Measurements from ENCODE around the gene PLCG2. TPM values are rescaled to one million over a fixed set of nuclear protein-coding genes. Genes with fewer than 3 reads are reported as not detected.

The PLCG2 gene
- total and polyA plus RNA-seq, 2 experiments from 2014 or later, result 0.39 TPM; not detected in 1

DNA sequence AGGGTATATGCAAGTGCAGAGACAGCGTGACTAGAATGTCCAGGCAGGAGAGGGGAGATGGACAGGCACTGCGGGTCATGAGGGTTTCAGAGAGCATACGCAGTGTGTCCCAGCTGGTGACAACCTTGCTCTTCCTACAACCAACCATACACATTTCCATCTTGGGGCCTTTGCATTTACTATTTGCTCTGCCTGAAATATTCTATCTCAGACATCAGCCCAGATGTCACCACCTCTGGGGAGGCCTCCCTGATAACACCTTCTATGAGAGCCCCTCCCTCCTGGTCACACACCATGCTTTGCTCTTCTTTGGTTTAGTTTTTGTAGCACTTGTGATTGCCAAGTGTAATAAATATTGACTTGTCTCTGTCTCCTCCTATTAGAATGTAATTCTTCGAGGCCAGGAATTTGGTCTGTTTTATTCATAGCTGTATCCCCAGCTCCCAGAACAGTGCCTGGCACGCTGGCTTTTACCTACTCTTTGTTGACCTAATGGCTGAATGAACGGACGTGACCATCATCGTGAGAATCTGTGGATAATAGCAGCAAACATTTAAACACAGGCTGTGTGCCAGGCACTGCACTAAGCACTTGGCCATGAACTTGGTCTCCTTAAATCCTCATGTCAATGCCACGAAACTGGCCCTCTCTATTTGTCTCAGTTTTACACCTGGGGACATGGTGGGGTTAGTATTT is 51.9 kb downstream of the PLCG2 start:
- H4K20me1 ChIP-seq (ENCODE audit: insufficient read depth), result no peaks in the 10 kb centered on the region
- H3K79me2 ChIP-seq (ENCODE audit: insufficient read depth), result no peaks in the 10 kb centered on the region
- in situ Hi-C loops (cut with MboI), result no loop called here
- H3K36me3 ChIP-seq (ENCODE audit: low read depth), result no peaks in the 10 kb centered on the region
- no peaks in the 10 kb centered on the region for H3K9me2 ChIP-seq (ENCODE audit: insufficient read depth)
- H2AFZ ChIP-seq, result no peak overlapping the region
- H3K27ac ChIP-seq, result no peak overlapping the region
- no peak for DNase-seq
- 0 out of 2 replicates have a peak, but pooled peaks cover 3% of the 10 kb centered on the region for H3K27me3 ChIP-seq (replicated peaks; ENCODE audit: insufficient read depth)
- no peaks in the 10 kb centered on the region for H3K4me1 ChIP-seq (ENCODE audit: insufficient read depth)
- no peak overlapping the region for H3K4me2 ChIP-seq (ENCODE audit: unreplicated experiment)
- no peaks in the 10 kb centered on the region for H3K9me3 ChIP-seq (ENCODE audit: low read depth)
- no peak overlapping the region for H3K4me3 ChIP-seq
- H3K9ac ChIP-seq, result no peak overlapping the region
- 48 to 51% methylated on average over 9 of the region's 9 CpGs for WGBS, 2 experiments (ENCODE audit: low coverage in 1 of 2, low lambda C conversion rate in 2 of 2, missing lambda C conversion rate in 2 of 2)
- H3F3A ChIP-seq (ENCODE audit: insufficient read depth), result no peaks in the 10 kb centered on the region
- TF ChIP-seq EZH2 (IDR thresholded peaks at IDR 0.05; ENCODE audit: insufficient read depth, poor library complexity, severe bottlenecking) (no peak), EZH2phosphoT487 (IDR thresholded peaks at IDR 0.05; ENCODE audit: insufficient read depth, low read depth) (no peak)

DNA sequence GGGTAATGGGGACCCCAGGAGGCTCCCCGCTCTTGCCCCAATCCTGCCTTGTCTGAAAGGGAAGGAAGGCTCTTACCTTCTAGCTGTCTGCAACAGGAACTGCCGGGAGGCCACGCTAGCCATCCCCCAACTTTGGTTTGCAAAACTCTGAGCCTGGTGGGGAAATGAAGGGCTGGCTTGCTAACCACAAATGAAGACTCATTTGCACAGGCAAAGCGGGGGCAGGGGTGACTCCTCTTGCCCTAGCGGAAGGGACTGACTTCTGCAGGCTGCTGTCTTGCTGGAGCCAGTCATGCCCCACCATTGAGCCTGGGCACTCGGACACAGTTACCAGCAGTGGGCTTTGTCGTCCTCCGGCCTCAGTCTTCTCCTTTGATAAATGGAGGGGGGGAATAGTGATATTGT is 52.6 kb downstream of the PLCG2 start:
- H3K9ac ChIP-seq, result no peak overlapping the region
- DNase-seq, result peak; percentile 19
- 0 out of 2 replicates have a peak, but pooled peaks cover 3% of the 10 kb centered on the region for H3K27me3 ChIP-seq (replicated peaks; ENCODE audit: insufficient read depth)
- in situ Hi-C loops (cut with MboI), result no loop called here
- TF ChIP-seq EZH2 (IDR thresholded peaks at IDR 0.05; ENCODE audit: insufficient read depth, poor library complexity, severe bottlenecking), result no peak
- TF ChIP-seq EZH2phosphoT487 (IDR thresholded peaks at IDR 0.05; ENCODE audit: insufficient read depth, low read depth), result no peak
- no peak overlapping the region for H3K4me3 ChIP-seq
- no peak overlapping the region for H2AFZ ChIP-seq
- no peak overlapping the region for H3K27ac ChIP-seq
- no peaks in the 10 kb centered on the region for H3K9me2 ChIP-seq (ENCODE audit: insufficient read depth)
- H3K9me3 ChIP-seq (ENCODE audit: low read depth), result no peaks in the 10 kb centered on the region
- no peaks in the 10 kb centered on the region for H3F3A ChIP-seq (ENCODE audit: insufficient read depth)
- 76 to 80% methylated on average over 8 of the region's 8 CpGs for WGBS, 2 experiments (ENCODE audit: low coverage in 1 of 2, low lambda C conversion rate in 2 of 2, missing lambda C conversion rate in 2 of 2)
- no peaks in the 10 kb centered on the region for H3K4me1 ChIP-seq (ENCODE audit: insufficient read depth)
- H4K20me1 ChIP-seq (ENCODE audit: insufficient read depth), result no peaks in the 10 kb centered on the region
- H3K79me2 ChIP-seq (ENCODE audit: insufficient read depth), result no peaks in the 10 kb centered on the region
- no peaks in the 10 kb centered on the region for H3K36me3 ChIP-seq (ENCODE audit: low read depth)
- no peak overlapping the region for H3K4me2 ChIP-seq (ENCODE audit: unreplicated experiment)

DNA sequence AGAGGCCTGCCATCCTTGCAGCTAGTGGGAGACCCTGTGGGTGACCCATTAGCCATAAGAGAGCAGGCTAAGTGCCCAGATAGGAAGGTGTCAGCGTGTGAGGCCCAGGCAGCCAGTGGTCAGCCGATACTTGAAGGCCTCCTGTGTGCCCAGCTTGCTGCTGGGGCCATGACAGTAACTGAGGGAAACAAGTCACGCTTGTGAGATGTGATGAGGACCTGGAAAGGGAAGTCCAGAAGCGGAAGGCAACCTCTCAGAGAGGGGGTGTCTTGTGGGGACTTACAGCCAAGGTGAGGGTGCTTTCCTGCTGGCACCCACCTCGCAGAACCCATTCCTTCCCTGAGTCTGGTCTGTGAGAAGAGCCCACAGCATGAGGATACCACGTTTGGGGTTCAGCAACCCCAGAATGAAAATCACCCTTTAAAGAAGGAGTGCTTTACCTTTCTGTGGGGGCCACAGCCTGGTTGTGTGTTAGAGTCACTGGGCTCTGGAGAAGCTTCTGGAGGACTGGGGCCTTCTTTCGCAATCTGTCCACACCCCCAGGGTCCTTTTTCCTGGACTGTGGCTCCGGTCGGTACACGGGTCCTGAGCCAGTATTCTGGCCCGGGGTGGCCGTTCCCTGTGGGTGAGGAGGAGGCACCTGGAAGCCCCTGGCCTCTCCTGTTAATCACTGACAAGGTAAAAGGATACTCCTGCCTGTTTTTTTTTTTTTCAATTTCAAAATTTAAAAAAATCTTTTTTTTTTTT is 53.9 kb downstream of the PLCG2 start:
- no peak for TF ChIP-seq EZH2 (IDR thresholded peaks at IDR 0.05; ENCODE audit: insufficient read depth, poor library complexity, severe bottlenecking)
- TF ChIP-seq EZH2phosphoT487 (IDR thresholded peaks at IDR 0.05; ENCODE audit: insufficient read depth, low read depth), result no peak
- no peaks in the 10 kb centered on the region for H3K9me3 ChIP-seq (ENCODE audit: low read depth)
- 73 to 76% methylated on average over 12 of the region's 12 CpGs for WGBS, 2 experiments (ENCODE audit: low coverage in 1 of 2, low lambda C conversion rate in 2 of 2, missing lambda C conversion rate in 2 of 2)

DNA sequence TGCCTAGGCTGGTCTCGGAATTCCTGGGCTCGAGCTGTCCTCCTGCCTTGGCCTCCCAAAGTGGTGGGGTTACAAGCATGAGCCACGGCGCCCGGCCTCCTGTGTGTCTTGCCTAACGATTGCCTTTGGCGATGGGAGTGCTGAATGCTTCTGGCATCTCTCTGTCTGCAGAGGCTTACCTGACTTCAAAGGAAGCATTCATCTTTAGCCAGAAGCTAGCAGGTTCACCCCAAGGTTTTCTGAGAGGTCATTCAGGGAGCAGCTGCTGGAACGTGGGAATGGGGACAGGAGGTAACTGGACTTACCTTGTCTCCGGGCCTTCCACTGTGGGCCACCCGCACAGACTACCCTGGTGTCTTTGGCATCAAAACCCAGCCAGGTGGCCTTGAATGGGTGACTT is 54.7 kb downstream of the PLCG2 start:
- Histone ChIP-seq H3K4me3 (no peak overlapping the region), H3K36me3 (ENCODE audit: low read depth) (no peaks in the 10 kb centered on the region), H3K79me2 (ENCODE audit: insufficient read depth) (no peaks in the 10 kb centered on the region), H3F3A (ENCODE audit: insufficient read depth) (no peaks in the 10 kb centered on the region), H3K9me2 (ENCODE audit: insufficient read depth) (no peaks in the 10 kb centered on the region), H3K27ac (no peak overlapping the region), H3K4me1 (ENCODE audit: insufficient read depth) (no peaks in the 10 kb centered on the region), H3K9me3 (ENCODE audit: low read depth) (no peaks in the 10 kb centered on the region), H3K27me3 (replicated peaks; ENCODE audit: insufficient read depth) (0 out of 2 replicates have a peak, but pooled peaks cover 3% of the 10 kb centered on the region), H3K4me2 (ENCODE audit: unreplicated experiment) (no peak overlapping the region), H3K9ac (no peak overlapping the region), H2AFZ (no peak overlapping the region), H4K20me1 (ENCODE audit: insufficient read depth) (no peaks in the 10 kb centered on the region)
- DNase-seq, result no peak
- WGBS, 2 experiments (ENCODE audit: low coverage in 1 of 2, low lambda C conversion rate in 2 of 2, missing lambda C conversion rate in 2 of 2), result 59 to 61% methylated on average over 10 of the region's 10 CpGs
- in situ Hi-C loops (cut with MboI), result no loop called here
- TF ChIP-seq EZH2phosphoT487 (IDR thresholded peaks at IDR 0.05; ENCODE audit: insufficient read depth, low read depth) (no peak), EZH2 (IDR thresholded peaks at IDR 0.05; ENCODE audit: insufficient read depth, poor library complexity, severe bottlenecking) (no peak)

More for the DNA sequence above, 53.9 kb downstream of the PLCG2 start:
- no peaks in the 10 kb centered on the region for H4K20me1 ChIP-seq (ENCODE audit: insufficient read depth)
- DNase-seq, result no peak
- in situ Hi-C loops (cut with MboI), result no loop called here
- H3K27me3 ChIP-seq (replicated peaks; ENCODE audit: insufficient read depth), result 0 out of 2 replicates have a peak, but pooled peaks cover 3% of the 10 kb centered on the region
- H3K9me2 ChIP-seq (ENCODE audit: insufficient read depth), result no peaks in the 10 kb centered on the region
- H3K4me2 ChIP-seq (ENCODE audit: unreplicated experiment), result no peak overlapping the region
- H3K4me3 ChIP-seq, result no peak overlapping the region
- no peak overlapping the region for H3K9ac ChIP-seq
- no peaks in the 10 kb centered on the region for H3F3A ChIP-seq (ENCODE audit: insufficient read depth)
- H3K36me3 ChIP-seq (ENCODE audit: low read depth), result no peaks in the 10 kb centered on the region
- H3K27ac ChIP-seq, result no peak overlapping the region
- no peaks in the 10 kb centered on the region for H3K4me1 ChIP-seq (ENCODE audit: insufficient read depth)
- H3K79me2 ChIP-seq (ENCODE audit: insufficient read depth), result no peaks in the 10 kb centered on the region
- H2AFZ ChIP-seq, result no peak overlapping the region

Data from GM23248 (cell line).